Muscle layer of colon (tissue), 2 donors: ENCODE data around the gene NUDT15.

Experiments used
- H3K27ac ChIP-seq: one replicate; pipeline ENCODE4 v1.7.0; 2013; ENCODE audit warnings: low read depth, mild to moderate bottlenecking, low read length, moderate library complexity
- H3K27me3 ChIP-seq, 2 donors: one replicate each; pipeline ENCODE4 v1.7.0; 2013; ENCODE audit warnings: low read length in 2 of 2, mild to moderate bottlenecking in 2 of 2; ENCODE audit not compliant: insufficient read depth in 2 of 2, control insufficient read depth in 1 of 2
- H3K36me3 ChIP-seq: one replicate; pipeline ENCODE4 v1.7.0; 2013; ENCODE audit warnings: mild to moderate bottlenecking, low read length; ENCODE audit not compliant: insufficient read depth
- H3K4me1 ChIP-seq: one replicate; pipeline ENCODE4 v1.7.0; 2013; ENCODE audit warnings: mild to moderate bottlenecking, low read length; ENCODE audit not compliant: insufficient read depth
- H3K4me3 ChIP-seq, 2 donors: one replicate each; pipeline ENCODE4 v1.7.0; 2013; ENCODE audit warnings: low read length in 2 of 2, low read depth in 1 of 2, mild to moderate bottlenecking in 1 of 2, moderate library complexity in 1 of 2
- H3K9ac ChIP-seq: one replicate; pipeline ENCODE4 v1.7.0; 2013; ENCODE audit warnings: low read length
- H3K9me3 ChIP-seq: one replicate; pipeline ENCODE4 v1.7.0; 2013; ENCODE audit warnings: mild to moderate bottlenecking, low read length
- donor health status: abdominal sarcoma.
- donor health status: Adenocarcinoma of cecum.

Gene NUDT15

GRCh38 chr13:48009284-48009683 lies 28.2 kb upstream of the NUDT15 start:
- no peaks in the 10 kb centered on the region for H3K27me3 ChIP-seq
- H3K9me3 ChIP-seq: no peaks in the 10 kb centered on the region
- H3K9ac ChIP-seq: no peak overlapping the region
- no peaks in the 10 kb centered on the region for H3K36me3 ChIP-seq
- H3K4me1 ChIP-seq: no peaks in the 10 kb centered on the region
- no peak overlapping the region for H3K27ac ChIP-seq
- no peak overlapping the region for H3K4me3 ChIP-seq

GRCh38 chr13:48010698-48011097 lies 26.8 kb upstream of the NUDT15 start:
- no peaks in the 10 kb centered on the region for H3K9me3 ChIP-seq
- no peak overlapping the region for H3K4me3 ChIP-seq
- H3K9ac ChIP-seq: no peak overlapping the region
- H3K4me1 ChIP-seq: no peaks in the 10 kb centered on the region
- no peak overlapping the region for H3K27ac ChIP-seq
- no peaks in the 10 kb centered on the region for H3K36me3 ChIP-seq
- no peaks in the 10 kb centered on the region for H3K27me3 ChIP-seq

GRCh38 chr13:48012668-48013067 lies 24.9 kb upstream of the NUDT15 start:
- H3K9me3 ChIP-seq: no peaks in the 10 kb centered on the region
- no peaks in the 10 kb centered on the region for H3K4me1 ChIP-seq
- no peaks in the 10 kb centered on the region for H3K27me3 ChIP-seq
- no peak overlapping the region for H3K4me3 ChIP-seq
- H3K9ac ChIP-seq: no peak overlapping the region
- H3K27ac ChIP-seq: no peak overlapping the region
- H3K36me3 ChIP-seq: no peaks in the 10 kb centered on the region

GRCh38 chr13:48014359-48014758 lies 23.2 kb upstream of the NUDT15 start:
- no peak overlapping the region for H3K27ac ChIP-seq
- no peaks in the 10 kb centered on the region for H3K9me3 ChIP-seq
- no peaks in the 10 kb centered on the region for H3K27me3 ChIP-seq
- no peak overlapping the region for H3K9ac ChIP-seq
- no peaks in the 10 kb centered on the region for H3K36me3 ChIP-seq
- H3K4me1 ChIP-seq: no peaks in the 10 kb centered on the region
- no peak overlapping the region for H3K4me3 ChIP-seq

- Histone ChIP-seq H3K4me1 (no peaks in the 10 kb centered on the region), H3K9me3 (no peaks in the 10 kb centered on the region), H3K27me3 (no peaks in the 10 kb centered on the region), H3K9ac (no peak overlapping the region), H3K36me3 (no peaks in the 10 kb centered on the region), H3K4me3 (no peak overlapping the region), H3K27ac (no peak overlapping the region)
These were observed 18.9 kb upstream of the NUDT15 start for GRCh38 chr13:48018637-48019036.

- no peak overlapping the region for H3K4me3 ChIP-seq
- H3K27ac ChIP-seq: no peak overlapping the region
- no peaks in the 10 kb centered on the region for H3K4me1 ChIP-seq
- no peaks in the 10 kb centered on the region for H3K9me3 ChIP-seq
- no peaks in the 10 kb centered on the region for H3K36me3 ChIP-seq
- no peaks in the 10 kb centered on the region for H3K27me3 ChIP-seq
- H3K9ac ChIP-seq: no peak overlapping the region
These were observed 17.7 kb upstream of the NUDT15 start for GRCh38 chr13:48019796-48020195.

GRCh38 chr13:48028066-48028465 lies 9.5 kb upstream of the NUDT15 start:
- no peaks in the 10 kb centered on the region for H3K4me1 ChIP-seq
- H3K9ac ChIP-seq: no peak overlapping the region
- no peak overlapping the region for H3K27ac ChIP-seq
- no peaks in the 10 kb centered on the region for H3K27me3 ChIP-seq
- no peaks in the 10 kb centered on the region for H3K36me3 ChIP-seq
- H3K4me3 ChIP-seq: no peak overlapping the region
- no peaks in the 10 kb centered on the region for H3K9me3 ChIP-seq

GRCh38 chr13:48029859-48030258 lies 7.7 kb upstream of the NUDT15 start:
- Histone ChIP-seq H3K27ac (no peak overlapping the region), H3K27me3 (no peaks in the 10 kb centered on the region), H3K4me1 (no peaks in the 10 kb centered on the region), H3K9me3 (no peaks in the 10 kb centered on the region), H3K36me3 (no peaks in the 10 kb centered on the region), H3K9ac (no peak overlapping the region), H3K4me3 (no peak overlapping the region)

GRCh38 chr13:48038761-48039160 lies 1.2 kb downstream of the NUDT15 start:
- Histone ChIP-seq H3K36me3 (peaks cover 6% of the 10 kb centered on the region), H3K27ac (no peak overlapping the region), H3K27me3 (no peaks in the 10 kb centered on the region), H3K9me3 (no peaks in the 10 kb centered on the region), H3K4me3 (no peak overlapping the region), H3K9ac (no peak overlapping the region), H3K4me1 (peaks cover 15% of the 10 kb centered on the region)

GRCh38 chr13:48040049-48040448 lies 2.5 kb downstream of the NUDT15 start:
- peaks cover 6% of the 10 kb centered on the region for H3K36me3 ChIP-seq
- no peak overlapping the region for H3K4me3 ChIP-seq
- no peak overlapping the region for H3K9ac ChIP-seq
- H3K27me3 ChIP-seq: no peaks in the 10 kb centered on the region
- H3K27ac ChIP-seq: no peak overlapping the region
- H3K4me1 ChIP-seq: peaks cover 15% of the 10 kb centered on the region
- no peaks in the 10 kb centered on the region for H3K9me3 ChIP-seq

GRCh38 chr13:48040896-48041295 lies 3.4 kb downstream of the NUDT15 start:
- no peak overlapping the region for H3K27ac ChIP-seq
- no peaks in the 10 kb centered on the region for H3K9me3 ChIP-seq
- H3K4me1 ChIP-seq: peaks cover 15% of the 10 kb centered on the region
- peaks cover 6% of the 10 kb centered on the region for H3K36me3 ChIP-seq
- H3K9ac ChIP-seq: no peak overlapping the region
- no peak overlapping the region for H3K4me3 ChIP-seq
- H3K27me3 ChIP-seq: no peaks in the 10 kb centered on the region

- peaks cover 7% of the 10 kb centered on the region for H3K4me1 ChIP-seq
- no peaks in the 10 kb centered on the region for H3K27me3 ChIP-seq
- H3K9ac ChIP-seq: no peak overlapping the region
- peaks cover 6% of the 10 kb centered on the region for H3K36me3 ChIP-seq
- H3K9me3 ChIP-seq: no peaks in the 10 kb centered on the region
- no peak overlapping the region for H3K27ac ChIP-seq
- H3K4me3 ChIP-seq: no peak overlapping the region
These were observed 5.4 kb downstream of the NUDT15 start for GRCh38 chr13:48042894-48043293.
